HG02798 (cell line): ENCODE results near the gene CBFA2T2.
"Not testable (repeated sequence)": the region's sequence is repeated elsewhere in the genome, so short reads cannot be mapped to it uniquely, and the experiment has no call there.

Source experiments
- ATAC-seq: cut with Tn5 transposase; IDR thresholded peaks from one replicate; pipeline ENCODE4 v1.9.1; 2021; ENCODE audit warnings: mild to moderate bottlenecking; ENCODE audit not compliant: unreplicated experiment, poor library complexity

The CBFA2T2 gene

GRCh38 chr20:33646959-33647602 is 157.2 kb downstream of the CBFA2T2 start:
- ATAC-seq = not testable (repeated sequence)

- peak; percentile 64 for ATAC-seq
These were observed 157.9 kb downstream of the CBFA2T2 start for GRCh38 chr20:33647603-33648395.

GRCh38 chr20:33648396-33649004 is 158.6 kb downstream of the CBFA2T2 start:
- no peak for ATAC-seq

- no peak for ATAC-seq
These were observed 159.3 kb downstream of the CBFA2T2 start for GRCh38 chr20:33649201-33649681.

- ATAC-seq = no peak
These were observed 160.3 kb downstream of the CBFA2T2 start for GRCh38 chr20:33650111-33650752.

- no peak for ATAC-seq
These were observed 161.1 kb downstream of the CBFA2T2 start for GRCh38 chr20:33650753-33651561.

- ATAC-seq = no peak
These were observed 161.7 kb downstream of the CBFA2T2 start for GRCh38 chr20:33651562-33652048.

GRCh38 chr20:33653218-33653899 is 163.5 kb downstream of the CBFA2T2 start:
- ATAC-seq = no peak

GRCh38 chr20:33653900-33654596 is 164.2 kb downstream of the CBFA2T2 start:
- no peak for ATAC-seq

GRCh38 chr20:33654680-33655161 is 164.8 kb downstream of the CBFA2T2 start:
- ATAC-seq = no peak

- no peak for ATAC-seq
These were observed 165.3 kb downstream of the CBFA2T2 start for GRCh38 chr20:33655164-33655563.

GRCh38 chr20:33656010-33656782 is 166.3 kb downstream of the CBFA2T2 start:
- no peak for ATAC-seq

GRCh38 chr20:33656783-33657703 is 167.1 kb downstream of the CBFA2T2 start:
- ATAC-seq = no peak

GRCh38 chr20:33657704-33658095 is 167.8 kb downstream of the CBFA2T2 start:
- no peak for ATAC-seq

GRCh38 chr20:33658510-33658909 is 168.6 kb downstream of the CBFA2T2 start:
- no peak for ATAC-seq

- no peak for ATAC-seq
These were observed 169.0 kb downstream of the CBFA2T2 start for GRCh38 chr20:33658929-33659328.
